B cell (primary cell): Measurements from ENCODE around the gene OR1A2.

ENCODE experiments used
- CTCF ChIP-seq: fragments of 200-600 bp; IDR thresholded peaks from one replicate; pipeline ENCODE4 v1.8.0; 2022; ENCODE audit warnings: antibody characterized with exemption, mild to moderate bottlenecking
- EZH2 ChIP-seq: IDR thresholded peaks from 2 replicates; pipeline ENCODE4 v1.6.1; 2012; ENCODE audit warnings: borderline replicate concordance, low read depth, mild to moderate bottlenecking, moderate library complexity, low read length; ENCODE audit not compliant: insufficient read depth, poor library complexity, severe bottlenecking

DNA sequence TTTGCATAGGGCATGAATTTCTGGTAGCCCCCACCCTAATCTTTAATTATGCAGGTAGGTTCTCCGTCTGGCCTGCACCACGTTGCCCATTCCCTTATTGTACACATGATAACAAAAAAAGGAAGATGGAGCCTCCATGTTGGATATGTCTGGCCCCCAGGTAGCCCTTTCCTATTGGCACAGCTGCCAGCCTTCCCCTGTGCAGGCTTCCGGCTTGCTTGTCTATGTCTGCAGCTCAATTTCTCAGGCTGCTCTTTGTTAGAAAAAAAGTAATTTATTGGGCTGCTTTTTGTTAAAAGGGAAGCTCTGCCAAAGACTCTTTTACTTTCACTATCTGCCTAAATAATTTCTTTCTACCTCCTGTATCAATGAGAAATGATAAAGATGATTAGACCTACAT, 15.7 kb downstream of the OR1A2 start:
- no peak for TF ChIP-seq CTCF
- no peak for TF ChIP-seq EZH2
